ENCODE measurements around the gene NSD1. TPM values are rescaled to one million over a fixed set of nuclear protein-coding genes. Genes with fewer than 3 reads are reported as not detected.
A peak's percentile ranks its signal among the peaks of the same experiment; 100 is the strongest.

The NSD1 gene
- total RNA-seq, 1 donor = 53.2 TPM

- Histone ChIP-seq H4K20me1 (ENCODE audit: insufficient read depth, low read length) (no peaks in the 10 kb centered on the region), H3K4me2 (ENCODE audit: insufficient read depth, low read length) (no peak overlapping the region), H2AFZ (ENCODE audit: low read length) (no peak overlapping the region), H3K4me1 (ENCODE audit: insufficient read depth, low read length) (no peaks in the 10 kb centered on the region), H3K36me3 (ENCODE audit: insufficient read depth, low read length) (no peaks in the 10 kb centered on the region), H3K27me3 (ENCODE audit: insufficient read depth, low read length) (peaks cover 10% of the 10 kb centered on the region), H3K27ac (ENCODE audit: low read depth, low read length) (no peak overlapping the region), H3K79me2 (ENCODE audit: insufficient read depth, low read length) (no peaks in the 10 kb centered on the region), H3K4me3 (ENCODE audit: insufficient read depth, low read length) (no peak overlapping the region), H3K9me3 (ENCODE audit: low read depth, low read length) (no peaks in the 10 kb centered on the region)
- DNase-seq (ENCODE audit: insufficient read length, low spot score, missing footprints) = peak; percentile 55
- TF ChIP-seq CTCF (IDR thresholded peaks at IDR 0.05; ENCODE audit: extremely low read depth, low read depth, low read length) = no peak
These were observed 27.7 kb upstream of the NSD1 start for GRCh38 chr5:177105691-177106476.

- H3K4me2 ChIP-seq (ENCODE audit: insufficient read depth, low read length) = no peak overlapping the region
- H3K4me3 ChIP-seq (ENCODE audit: insufficient read depth, low read length) = no peak overlapping the region
- H4K20me1 ChIP-seq (ENCODE audit: insufficient read depth, low read length) = no peaks in the 10 kb centered on the region
- H3K27ac ChIP-seq (ENCODE audit: low read depth, low read length) = no peak overlapping the region
- TF ChIP-seq CTCF (IDR thresholded peaks at IDR 0.05; ENCODE audit: extremely low read depth, low read depth, low read length) = no peak
- no peaks in the 10 kb centered on the region for H3K79me2 ChIP-seq (ENCODE audit: insufficient read depth, low read length)
- H2AFZ ChIP-seq (ENCODE audit: low read length) = no peak overlapping the region
- no peaks in the 10 kb centered on the region for H3K9me3 ChIP-seq (ENCODE audit: low read depth, low read length)
- DNase-seq (ENCODE audit: insufficient read length, low spot score, missing footprints) = peak; percentile 35
- H3K36me3 ChIP-seq (ENCODE audit: insufficient read depth, low read length) = no peaks in the 10 kb centered on the region
- H3K27me3 ChIP-seq (ENCODE audit: insufficient read depth, low read length) = peaks cover 10% of the 10 kb centered on the region
- H3K4me1 ChIP-seq (ENCODE audit: insufficient read depth, low read length) = no peaks in the 10 kb centered on the region
These were observed 26.4 kb upstream of the NSD1 start for GRCh38 chr5:177107159-177107558.

GRCh38 chr5:177109810-177110209 is 23.8 kb upstream of the NSD1 start:
- H3K4me1 ChIP-seq (ENCODE audit: insufficient read depth, low read length) = peaks cover 3% of the 10 kb centered on the region
- no peaks in the 10 kb centered on the region for H3K9me3 ChIP-seq (ENCODE audit: low read depth, low read length)
- no peak overlapping the region for H3K4me3 ChIP-seq (ENCODE audit: insufficient read depth, low read length)
- H3K4me2 ChIP-seq (ENCODE audit: insufficient read depth, low read length) = no peak overlapping the region
- H3K27ac ChIP-seq (ENCODE audit: low read depth, low read length) = no peak overlapping the region
- H4K20me1 ChIP-seq (ENCODE audit: insufficient read depth, low read length) = no peaks in the 10 kb centered on the region
- peak; percentile 84 for DNase-seq (ENCODE audit: insufficient read length, low spot score, missing footprints)
- no peaks in the 10 kb centered on the region for H3K36me3 ChIP-seq (ENCODE audit: insufficient read depth, low read length)
- H3K79me2 ChIP-seq (ENCODE audit: insufficient read depth, low read length) = no peaks in the 10 kb centered on the region
- no peak overlapping the region for H2AFZ ChIP-seq (ENCODE audit: low read length)
- TF ChIP-seq CTCF (IDR thresholded peaks at IDR 0.05; ENCODE audit: extremely low read depth, low read depth, low read length) = no peak
- H3K27me3 ChIP-seq (ENCODE audit: insufficient read depth, low read length) = peaks cover 4% of the 10 kb centered on the region

- peak; percentile 87 for DNase-seq (ENCODE audit: insufficient read length, low spot score, missing footprints)
- Histone ChIP-seq H4K20me1 (ENCODE audit: insufficient read depth, low read length) (no peaks in the 10 kb centered on the region), H3K4me1 (ENCODE audit: insufficient read depth, low read length) (peaks cover 9% of the 10 kb centered on the region), H3K9me3 (ENCODE audit: low read depth, low read length) (no peaks in the 10 kb centered on the region), H3K27me3 (ENCODE audit: insufficient read depth, low read length) (no peaks in the 10 kb centered on the region), H2AFZ (ENCODE audit: low read length) (no peak overlapping the region), H3K4me2 (ENCODE audit: insufficient read depth, low read length) (peak overlapping the region; percentile 39), H3K27ac (ENCODE audit: low read depth, low read length) (no peak overlapping the region), H3K79me2 (ENCODE audit: insufficient read depth, low read length) (no peaks in the 10 kb centered on the region), H3K36me3 (ENCODE audit: insufficient read depth, low read length) (no peaks in the 10 kb centered on the region), H3K4me3 (ENCODE audit: insufficient read depth, low read length) (no peak overlapping the region)
- TF ChIP-seq CTCF (IDR thresholded peaks at IDR 0.05; ENCODE audit: extremely low read depth, low read depth, low read length) = peak; percentile 99
These were observed 21.7 kb upstream of the NSD1 start for GRCh38 chr5:177111720-177112394.

All from osteoblast (primary cell).